Spleen (tissue), 7 donors: ENCODE data around the gene NOXO1.

Experiments used
- CTCF ChIP-seq, 11 experiments: fragments of 200-600 bp in 7 of 11; fragments of 450-650 bp in 4 of 11; sonication (generic) in 4 of 11; IDR thresholded peaks in 8 of 11; conservative IDR thresholded peaks in 3 of 11; 1 replicate in 7 of 11; 2 replicates in 4 of 11; pipeline versions ENCODE4 v1.4.0 to v1.8.0; 2016 to 2021; ENCODE audit warnings: antibody characterized with exemption in 11 of 11, inconsistent platforms in 4 of 11, mild to moderate bottlenecking in 1 of 11
- POLR2AphosphoS5 ChIP-seq, 3 donors: sonication (generic); formaldehyde crosslinking; IDR thresholded peaks; one replicate each; pipeline ENCODE4 v1.5.1; 2017; ENCODE audit warnings: antibody characterized with exemption in 3 of 3
- donor health status: DM: no; HTN: no; CAD: no; lungs with moderate emphysema.
- donor health status: DM: no; HTN: no; CAD: no.
- donor health status: DM: no; HTN: no; CAD: no.

GRCh38 chr16:1977875-1978268 lies 3.4 kb downstream of the NOXO1 start:
- TF ChIP-seq CTCF (IDR thresholded peaks at IDR 0.05 in 8 of 11, conservative IDR thresholded peaks at IDR 0.05 in 3 of 11) (no peak), POLR2AphosphoS5 (IDR thresholded peaks at IDR 0.05) (no peak)
